Mesothelial cell of epicardium (in vitro differentiated cells): ENCODE results near the gene ASIC2. TPM values are rescaled to one million over a fixed set of nuclear protein-coding genes. Genes with fewer than 3 reads are reported as not detected.

Source experiments
- DNase-seq, 2 experiments: peaks; one replicate each; pipeline ENCODE4 v3.0.0; 2021; ENCODE audit warnings: low spot score in 2 of 2; ENCODE audit not compliant: unreplicated experiment in 2 of 2
- H3K27ac Mint-ChIP-seq: 2 replicates; pipeline ENCODE4 v1.8.0; 2021; ENCODE audit warnings: mixed read lengths
- H3K27me3 Mint-ChIP-seq: 2 replicates; pipeline ENCODE4 v1.8.0; 2021; ENCODE audit warnings: low read depth, mixed read lengths
- H3K36me3 Mint-ChIP-seq: 2 replicates; pipeline ENCODE4 v1.8.0; 2021; ENCODE audit warnings: mixed read lengths
- H3K4me1 Mint-ChIP-seq: 2 replicates; pipeline ENCODE4 v1.8.0; 2021; ENCODE audit warnings: mixed read lengths
- H3K4me3 Mint-ChIP-seq: 2 replicates; pipeline ENCODE4 v1.8.0; 2021; ENCODE audit warnings: mild to moderate bottlenecking, moderate library complexity, mixed read lengths
- H3K9me3 Mint-ChIP-seq: 2 replicates; pipeline ENCODE4 v1.8.0; 2021; ENCODE audit warnings: mixed read lengths
- CTCF ChIP-seq: fragments of 200-600 bp; sonication (generic); IDR thresholded peaks from one replicate; pipeline ENCODE4 v1.5.0; 2021; ENCODE audit warnings: antibody characterized with exemption; ENCODE audit not compliant: unreplicated experiment
- total RNA-seq: library from RNA; stranded (reverse); gene quantifications from 3 replicates; pipeline ENCODE4 v1.2.1, GENCODE V29; 2021

The ASIC2 gene
- total RNA-seq = 3.4 to 3.5 TPM (median 3.4 TPM) in 3 replicates

GRCh38 chr17:33292981-33293867, at the start of gene ASIC2:
Gene ASIC2 (minus strand): TSS chr17:33293295.
- H3K4me1 Mint-ChIP-seq = peaks cover 16% of the 10 kb centered on the region
- H3K9me3 Mint-ChIP-seq = no peaks in the 10 kb centered on the region
- H3K4me3 Mint-ChIP-seq = peak within 1 kb of the TSS; percentile 72
- DNase-seq = peak; percentile 36 to 55
- no peaks in the 10 kb centered on the region for H3K36me3 Mint-ChIP-seq
- TF ChIP-seq CTCF = no peak
- H3K27ac Mint-ChIP-seq = no peak within 1 kb of the TSS
- H3K27me3 Mint-ChIP-seq = peaks cover 69% of the 10 kb centered on the region

GRCh38 chr17:33342025-33342424, 48.9 kb upstream of the ASIC2 start:
- H3K27me3 Mint-ChIP-seq = peaks cover 17% of the 10 kb centered on the region
- H3K4me1 Mint-ChIP-seq = no peaks in the 10 kb centered on the region
- no peaks in the 10 kb centered on the region for H3K9me3 Mint-ChIP-seq

GRCh38 chr17:33338242-33338641, 45.1 kb upstream of the ASIC2 start:
- Mint-ChIP-seq H3K4me3 (no peak overlapping the region), H3K27me3 (peaks cover 39% of the 10 kb centered on the region), H3K27ac (no peak overlapping the region), H3K36me3 (no peaks in the 10 kb centered on the region), H3K4me1 (no peaks in the 10 kb centered on the region), H3K9me3 (no peaks in the 10 kb centered on the region)
- no peak for DNase-seq
- TF ChIP-seq CTCF = no peak

More at GRCh38 chr17:33342025-33342424, 48.9 kb upstream of the ASIC2 start:
- no peak for TF ChIP-seq CTCF
- Mint-ChIP-seq H3K4me3 (no peak overlapping the region), H3K36me3 (no peaks in the 10 kb centered on the region), H3K27ac (no peak overlapping the region)
- no peak for DNase-seq

- Mint-ChIP-seq H3K4me1 (no peaks in the 10 kb centered on the region), H3K27ac (no peak overlapping the region), H3K27me3 (peaks cover 39% of the 10 kb centered on the region), H3K36me3 (no peaks in the 10 kb centered on the region), H3K4me3 (no peak overlapping the region), H3K9me3 (no peaks in the 10 kb centered on the region)
- DNase-seq = no peak
- peak; percentile 16 for TF ChIP-seq CTCF
These were observed 42.5 kb upstream of the ASIC2 start for GRCh38 chr17:33335491-33336173.

GRCh38 chr17:33334703-33335102, 41.6 kb upstream of the ASIC2 start:
- no peak for DNase-seq
- peaks cover 44% of the 10 kb centered on the region for H3K27me3 Mint-ChIP-seq
- no peaks in the 10 kb centered on the region for H3K36me3 Mint-ChIP-seq
- H3K27ac Mint-ChIP-seq = no peak overlapping the region
- no peaks in the 10 kb centered on the region for H3K4me1 Mint-ChIP-seq
- no peaks in the 10 kb centered on the region for H3K9me3 Mint-ChIP-seq
- H3K4me3 Mint-ChIP-seq = no peak overlapping the region
- TF ChIP-seq CTCF = no peak
